Daoy (cell line): Measurements from ENCODE around the gene PLA2G4D. TPM values are rescaled to one million over a fixed set of nuclear protein-coding genes. Genes with fewer than 3 reads are reported as not detected.

Experiments used
- DNase-seq: peaks from one replicate; pipeline ENCODE4 v3.0.0-alpha.2; 2015; ENCODE audit warnings: low read depth
- total RNA-seq: library from RNA; depleted of rRNA; stranded (reverse); fragments of >200 nt; shearing (Covaris generic); gene quantifications from 2 replicates; pipeline ENCODE4 v1.2.3, GENCODE V29; 2014

Gene PLA2G4D
- total RNA-seq, 1 experiment from 2014 or later, result not detected

- DNase-seq, result no peak
These were observed 40.4 kb downstream of the PLA2G4D start for GRCh38 chr15:42053914-42054313.

- DNase-seq, result no peak
These were observed 41.4 kb downstream of the PLA2G4D start for GRCh38 chr15:42053010-42053409.

- DNase-seq, result no peak
These were observed 43.7 kb downstream of the PLA2G4D start for GRCh38 chr15:42050484-42051255.

GRCh38 chr15:42048821-42049200, 45.6 kb downstream of the PLA2G4D start:
- no peak for DNase-seq

- DNase-seq, result no peak
These were observed 46.1 kb downstream of the PLA2G4D start for GRCh38 chr15:42048080-42048820.

- no peak for DNase-seq
These were observed 47.8 kb downstream of the PLA2G4D start for GRCh38 chr15:42046597-42046996.

- DNase-seq, result no peak
These were observed 49.1 kb downstream of the PLA2G4D start for GRCh38 chr15:42045211-42045615.

- DNase-seq, result no peak
These were observed 51.6 kb downstream of the PLA2G4D start for GRCh38 chr15:42042602-42043400.

- DNase-seq, result no peak
These were observed 56.0 kb downstream of the PLA2G4D start for GRCh38 chr15:42038401-42038800.

GRCh38 chr15:42037656-42038055, 56.7 kb downstream of the PLA2G4D start:
- DNase-seq, result peak; percentile 28

- DNase-seq, result no peak
These were observed 57.4 kb downstream of the PLA2G4D start for GRCh38 chr15:42036966-42037365.

GRCh38 chr15:42036112-42036905, 58.1 kb downstream of the PLA2G4D start:
- DNase-seq, result no peak

GRCh38 chr15:42035435-42035761, 59.0 kb downstream of the PLA2G4D start:
- peak; percentile 27 for DNase-seq

GRCh38 chr15:42034628-42035434, 59.5 kb downstream of the PLA2G4D start:
- no peak for DNase-seq

GRCh38 chr15:42033214-42033873, 61.0 kb downstream of the PLA2G4D start:
- DNase-seq, result no peak

GRCh38 chr15:42032376-42033213, 61.8 kb downstream of the PLA2G4D start:
- DNase-seq, result no peak

GRCh38 chr15:42031198-42031915, 63.0 kb downstream of the PLA2G4D start:
- no peak for DNase-seq

- DNase-seq, result no peak
These were observed 66.8 kb downstream of the PLA2G4D start for GRCh38 chr15:42027521-42027920.

GRCh38 chr15:42024303-42024702, 70.1 kb downstream of the PLA2G4D start:
- no peak for DNase-seq
